ENCODE measurements around the gene CA10. TPM values are rescaled to one million over a fixed set of nuclear protein-coding genes. Genes with fewer than 3 reads are reported as not detected.

CA10 gene
- total and polyA plus RNA-seq, 2 of the 4 experiments (the other 2 are of a cell fraction): not detected

GRCh38 chr17:51740531-51740930 lies 418.0 kb downstream of the CA10 start:
- ATAC-seq (ENCODE audit: low read depth) (no peak), DNase-seq (no peak)
- Histone ChIP-seq H3K27me3 (ENCODE audit: control insufficient read depth, insufficient read depth, low read length) (no peaks in the 10 kb centered on the region), H3K18ac (ENCODE audit: low read depth, low read length) (no peak overlapping the region), H2AK9ac (replicated peaks; ENCODE audit: low read depth, low read length, poor library complexity) (no peak overlapping the region), H3K9me1 (ENCODE audit: insufficient read depth, low read length) (no peaks in the 10 kb centered on the region), H3K23ac (ENCODE audit: low read depth, low read length) (no peak overlapping the region), H3K4me3 (ENCODE audit: insufficient read depth, low read depth, low read length) (no peak overlapping the region), H3K9me3 (ENCODE audit: control insufficient read depth, insufficient read depth, low read length) (peaks cover 15% of the 10 kb centered on the region), H2BK15ac (ENCODE audit: low read depth, low read length) (no peak overlapping the region), H3K9ac (ENCODE audit: low read depth, low read length) (no peak overlapping the region), H3K79me1 (ENCODE audit: low read depth in 1 of 2, low read length in 2 of 2) (no peaks in the 10 kb centered on the region), H2BK5ac (ENCODE audit: low read depth, low read length, poor library complexity, severe bottlenecking) (no peak overlapping the region), H3K36me3 (ENCODE audit: control insufficient read depth, insufficient read depth, low read length) (no peaks in the 10 kb centered on the region), H3K4ac (ENCODE audit: low read depth, low read length) (no peak overlapping the region), H2AK5ac (ENCODE audit: low read depth, low read length) (no peak overlapping the region), H4K8ac (ENCODE audit: low read depth in 2 of 2, low read length in 2 of 2) (no peak overlapping the region), H4K5ac (ENCODE audit: low read depth, low read length) (no peak overlapping the region), H3K56ac (ENCODE audit: extremely low read depth, insufficient read depth, low read length) (no peak overlapping the region), H4K91ac (ENCODE audit: insufficient read depth, low read depth, low read length) (no peak overlapping the region), H3K4me1 (ENCODE audit: control insufficient read depth, insufficient read depth, low read length) (no peaks in the 10 kb centered on the region), H3K4me2 (ENCODE audit: low read depth, low read length) (no peak overlapping the region), H3K27ac (ENCODE audit: insufficient read depth, low read length) (no peak overlapping the region), H2BK20ac (ENCODE audit: low read depth, low read length) (no peak overlapping the region), H3K14ac (replicated peaks; ENCODE audit: low read depth, low read length) (no peak overlapping the region), H2AFZ (replicated peaks; ENCODE audit: low read length, poor library complexity) (no peak overlapping the region), H2BK120ac (ENCODE audit: low read depth, low read length) (no peak overlapping the region), H4K20me1 (ENCODE audit: insufficient read depth, low read length) (no peaks in the 10 kb centered on the region)
- WGBS, 2 experiments (ENCODE audit: extremely low coverage in 2 of 2, insufficient read length in 1 of 2): 20% methylated on average over 2 of the region's 5 CpGs; no CpG with 5 or more reads in 1 of the 2 experiments
- no peak for TF ChIP-seq CTCF (conservative IDR thresholded peaks at IDR 0.05; ENCODE audit: low read depth, low read length)
- no peak for TF ChIP-seq MXI1 (IDR thresholded peaks at IDR 0.05; ENCODE audit: borderline replicate concordance, low read depth, low read length)
- TF ChIP-seq FOS (IDR thresholded peaks at IDR 0.05; ENCODE audit: low read depth, low read length): no peak
- no peak for TF ChIP-seq POLR2A (IDR thresholded peaks at IDR 0.05; ENCODE audit: low read depth, low read length)
- no peak for TF ChIP-seq NFE2L2 (IDR thresholded peaks at IDR 0.05; ENCODE audit: low read depth, low read length)
- no peak for TF ChIP-seq USF2 (IDR thresholded peaks at IDR 0.05; ENCODE audit: low read depth, low read length)
- no peak for TF ChIP-seq BHLHE40 (IDR thresholded peaks at IDR 0.05; ENCODE audit: low read depth, low read length)
- TF ChIP-seq MAZ (IDR thresholded peaks at IDR 0.05; ENCODE audit: borderline replicate concordance, low read depth, low read length): no peak
- no peak for TF ChIP-seq CEBPB (IDR thresholded peaks at IDR 0.05; ENCODE audit: low read depth, low read length)
- TF ChIP-seq ELK1 (IDR thresholded peaks at IDR 0.05; ENCODE audit: borderline replicate concordance, low read depth, low read length): no peak
- in situ Hi-C loops (cut with MboI; ENCODE audit: low sequenced_read_pairs): no loop called here
- dilution Hi-C loops (cut with HindIII; ENCODE audit: low sequenced_read_pairs, unreplicated experiment): no loop called here
- ChIA-PET CTCF (no interaction called here), POLR2A (ENCODE audit: unreplicated experiment) (no interaction called here)
- BruUV-seq (replicated peaks): no TSS peak
- intact Hi-C loops (cut with micrococcal nuclease): no loop called here
